Measurements from ENCODE around the gene SLC7A4.

The SLC7A4 gene

GRCh38 chr22:21047730-21048129 lies 15.4 kb upstream of the SLC7A4 start:
- Histone ChIP-seq H3K27ac (no peak overlapping the region), H3K36me3 (no peaks in the 10 kb centered on the region), H3K4me1 (ENCODE audit: control insufficient read depth in 1 of 2, insufficient read depth in 1 of 2, low read depth in 1 of 2, low read length in 1 of 2) (peaks cover 0 to 4% of the 10 kb centered on the region in 2 experiments), H3K27me3 (peaks cover 57% of the 10 kb centered on the region), H3K4me3 (ENCODE audit: low read depth in 1 of 2, low read length in 1 of 2) (no peak overlapping the region), H3K9me3 (no peaks in the 10 kb centered on the region)
- TF ChIP-seq CTCF (IDR thresholded peaks at IDR 0.05) = no peak

- Histone ChIP-seq H3K4me1 (ENCODE audit: control insufficient read depth in 1 of 2, insufficient read depth in 1 of 2, low read depth in 1 of 2, low read length in 1 of 2) (peaks cover 0 to 4% of the 10 kb centered on the region in 2 experiments), H3K4me3 (ENCODE audit: low read depth in 1 of 2, low read length in 1 of 2) (no peak overlapping the region)
- TF ChIP-seq CTCF (IDR thresholded peaks at IDR 0.05) = no peak
These were observed 14.8 kb upstream of the SLC7A4 start for GRCh38 chr22:21047035-21047661.

GRCh38 chr22:21045585-21046294 lies 13.4 kb upstream of the SLC7A4 start, which contains the start of gene LRRC74B:
Gene LRRC74B, plus strand, starts transcription at chr22:21045946. Its CDS starts 41 bp downstream, at chr22:21045987.
- no peak for TF ChIP-seq CTCF (IDR thresholded peaks at IDR 0.05)
- Histone ChIP-seq H3K4me3 (ENCODE audit: low read depth in 1 of 2, low read length in 1 of 2) (no peak within 1 kb of the TSS), H3K9me3 (no peaks in the 10 kb centered on the region), H3K36me3 (no peaks in the 10 kb centered on the region), H3K27ac (no peak within 1 kb of the TSS), H3K4me1 (ENCODE audit: control insufficient read depth in 1 of 2, insufficient read depth in 1 of 2, low read depth in 1 of 2, low read length in 1 of 2) (peaks cover 0 to 4% of the 10 kb centered on the region in 2 experiments), H3K27me3 (peaks cover 59% of the 10 kb centered on the region)

More at GRCh38 chr22:21047035-21047661, 14.8 kb upstream of the SLC7A4 start:
- no peak overlapping the region for H3K27ac ChIP-seq
- no peaks in the 10 kb centered on the region for H3K36me3 ChIP-seq
- H3K9me3 ChIP-seq = no peaks in the 10 kb centered on the region
- H3K27me3 ChIP-seq = peaks cover 59% of the 10 kb centered on the region

- Histone ChIP-seq H3K27ac (no peak overlapping the region), H3K9me3 (no peaks in the 10 kb centered on the region), H3K27me3 (peaks cover 59% of the 10 kb centered on the region), H3K4me1 (ENCODE audit: control insufficient read depth in 1 of 2, insufficient read depth in 1 of 2, low read depth in 1 of 2, low read length in 1 of 2) (peaks cover 0 to 4% of the 10 kb centered on the region in 2 experiments), H3K36me3 (no peaks in the 10 kb centered on the region), H3K4me3 (ENCODE audit: low read depth in 1 of 2, low read length in 1 of 2) (no peak overlapping the region)
- TF ChIP-seq CTCF (IDR thresholded peaks at IDR 0.05) = no peak
These were observed 12.7 kb upstream of the SLC7A4 start for GRCh38 chr22:21044931-21045584.

GRCh38 chr22:21043860-21044535 lies 11.6 kb upstream of the SLC7A4 start:
- no peak for TF ChIP-seq CTCF (IDR thresholded peaks at IDR 0.05)
- H3K36me3 ChIP-seq = no peaks in the 10 kb centered on the region
- no peak overlapping the region for H3K4me3 ChIP-seq (ENCODE audit: low read depth in 1 of 2, low read length in 1 of 2)
- peaks cover 59% of the 10 kb centered on the region for H3K27me3 ChIP-seq
- no peaks in the 10 kb centered on the region for H3K9me3 ChIP-seq
- H3K27ac ChIP-seq = no peak overlapping the region
- H3K4me1 ChIP-seq (ENCODE audit: control insufficient read depth in 1 of 2, insufficient read depth in 1 of 2, low read depth in 1 of 2, low read length in 1 of 2) = peaks cover 0 to 4% of the 10 kb centered on the region in 2 experiments
